Mesenchymal stem cell (in vitro differentiated cells and primary cell): Measurements from ENCODE around the gene ARF1.

Source experiments
- DNase-seq: peaks from one replicate; pipeline ENCODE4 v3.0.0-alpha.2; 2013
- H2AFZ ChIP-seq: one replicate; pipeline ENCODE4 v1.6.1; 2013; ENCODE audit warnings: low read depth, mild to moderate bottlenecking, control low read depth, inconsistent platforms, low read length, moderate library complexity
- H2AK5ac ChIP-seq: 2 replicates; pipeline ENCODE4 v1.6.1; 2013; ENCODE audit warnings: low read length, moderate library complexity, mild to moderate bottlenecking, inconsistent platforms; ENCODE audit not compliant: severe bottlenecking
- H2BK120ac ChIP-seq: one replicate; pipeline ENCODE4 v1.6.1; 2013; ENCODE audit warnings: low read depth, mild to moderate bottlenecking, inconsistent platforms, low read length, moderate library complexity
- H2BK12ac ChIP-seq, 2 experiments: one replicate each; pipeline ENCODE4 v1.6.1; 2013; ENCODE audit warnings: inconsistent platforms in 2 of 2, low read length in 2 of 2, mild to moderate bottlenecking in 2 of 2, moderate library complexity in 2 of 2, control low read depth in 1 of 2
- H2BK15ac ChIP-seq: one replicate; pipeline ENCODE4 v1.6.1; 2013; ENCODE audit warnings: mild to moderate bottlenecking, low read depth, inconsistent platforms; ENCODE audit not compliant: poor library complexity, severe bottlenecking
- H2BK5ac ChIP-seq: 2 replicates; pipeline ENCODE4 v1.6.1; 2013; ENCODE audit warnings: low read depth, mild to moderate bottlenecking, low read length, control low read depth, inconsistent platforms; ENCODE audit not compliant: poor library complexity, severe bottlenecking
- H3K14ac ChIP-seq, 2 experiments: one replicate each; pipeline ENCODE4 v1.6.1; 2013; ENCODE audit warnings: inconsistent platforms in 2 of 2, low read length in 2 of 2, control low read depth in 1 of 2, mild to moderate bottlenecking in 1 of 2, moderate library complexity in 1 of 2
- H3K18ac ChIP-seq, 2 experiments: one replicate each; pipeline ENCODE4 v1.6.1; 2013; ENCODE audit warnings: inconsistent platforms in 2 of 2, low read length in 2 of 2, control low read depth in 1 of 2, low read depth in 1 of 2, mild to moderate bottlenecking in 1 of 2
- H3K23ac ChIP-seq, 2 experiments: one replicate each; pipeline ENCODE4 v1.6.1; 2013; ENCODE audit warnings: inconsistent platforms in 2 of 2, low read length in 2 of 2, mild to moderate bottlenecking in 2 of 2, moderate library complexity in 2 of 2, control low read depth in 1 of 2
- H3K27ac ChIP-seq: 2 replicates; pipeline ENCODE4 v1.5.1; 2013; ENCODE audit warnings: mild to moderate bottlenecking, moderate library complexity, low read length, control low read depth, inconsistent platforms; ENCODE audit not compliant: poor library complexity, severe bottlenecking
- H3K27me3 ChIP-seq, 2 experiments: 2 replicates each; pipeline versions ENCODE4 v1.6.1 to v1.7.0; 2013; ENCODE audit warnings: low read length in 2 of 2, mild to moderate bottlenecking in 2 of 2, moderate library complexity in 2 of 2, control low read depth in 1 of 2, inconsistent platforms in 1 of 2; ENCODE audit not compliant: control insufficient read depth in 1 of 2, insufficient read depth in 1 of 2
- H3K36me3 ChIP-seq, 2 experiments: 2 replicates each; pipeline versions ENCODE4 v1.6.1 to v1.7.0; 2013; ENCODE audit warnings: low read length in 2 of 2, control low read depth in 1 of 2, inconsistent platforms in 1 of 2, low read depth in 1 of 2, mild to moderate bottlenecking in 1 of 2; ENCODE audit not compliant: insufficient read depth in 2 of 2, control insufficient read depth in 1 of 2
- H3K4ac ChIP-seq, 2 experiments: one replicate each; pipeline ENCODE4 v1.6.1; 2013; ENCODE audit warnings: inconsistent platforms in 2 of 2, low read length in 2 of 2, mild to moderate bottlenecking in 2 of 2, moderate library complexity in 2 of 2, control low read depth in 1 of 2, low read depth in 1 of 2
- H3K4me1 ChIP-seq: 2 replicates; pipeline ENCODE4 v1.6.1; 2013; ENCODE audit warnings: low read depth, low read length, control low read depth; ENCODE audit not compliant: control insufficient read depth, insufficient read depth
- H3K4me2 ChIP-seq: 2 replicates; pipeline ENCODE4 v1.6.1; 2013; ENCODE audit warnings: low read length, mild to moderate bottlenecking, inconsistent platforms; ENCODE audit not compliant: poor library complexity, severe bottlenecking
- H3K4me3 ChIP-seq, 2 experiments: 2 replicates each; pipeline versions ENCODE4 v1.5.1 to v1.7.0; 2013; ENCODE audit warnings: low read length in 2 of 2, mild to moderate bottlenecking in 2 of 2, control low read depth in 1 of 2, low read depth in 1 of 2; ENCODE audit not compliant: insufficient read depth in 1 of 2
- H3K79me1 ChIP-seq: replicated peaks from 2 replicates; pipeline ENCODE4 v1.6.1; 2013; ENCODE audit warnings: mild to moderate bottlenecking, control low read depth, low read length, inconsistent platforms; ENCODE audit not compliant: poor library complexity, severe bottlenecking
- H3K9ac ChIP-seq: 2 replicates; pipeline ENCODE4 v1.7.0; 2013; ENCODE audit warnings: mild to moderate bottlenecking, low read length, moderate library complexity
- H3K9me3 ChIP-seq: 2 replicates; pipeline ENCODE4 v1.7.0; 2013; ENCODE audit warnings: mild to moderate bottlenecking, low read length; ENCODE audit not compliant: control insufficient read depth
- H4K8ac ChIP-seq: one replicate; pipeline ENCODE4 v1.6.1; 2013; ENCODE audit warnings: inconsistent platforms, mild to moderate bottlenecking, low read length, moderate library complexity
- H4K91ac ChIP-seq: one replicate; pipeline ENCODE4 v1.6.1; 2013; ENCODE audit warnings: mild to moderate bottlenecking, low read length, inconsistent platforms
- WGBS: methylation state at CpG from one replicate; pipeline ENCODE4 v1.1.7; 2013; ENCODE audit warnings: mixed read lengths; 5-methylcytosine and 5-hydroxymethylcytosine counted together

The ARF1 gene

GRCh38 chr1:228117335-228117734 is 34.8 kb downstream of the ARF1 start:
- H3K36me3 ChIP-seq = no peaks in the 10 kb centered on the region
- H3K79me1 ChIP-seq = no peaks in the 10 kb centered on the region
- H2AK5ac ChIP-seq = no peak overlapping the region
- H3K9me3 ChIP-seq = no peaks in the 10 kb centered on the region
- no peak overlapping the region for H3K4me3 ChIP-seq
- H2BK12ac ChIP-seq = no peak overlapping the region
- H4K91ac ChIP-seq = no peak overlapping the region
- H3K4ac ChIP-seq = no peak overlapping the region
- no peak overlapping the region for H2BK15ac ChIP-seq
- no peak overlapping the region for H3K23ac ChIP-seq
- DNase-seq = no peak
- no peak overlapping the region for H4K8ac ChIP-seq
- no peak overlapping the region for H3K18ac ChIP-seq
- H3K4me1 ChIP-seq = no peaks in the 10 kb centered on the region
- no peak overlapping the region for H3K14ac ChIP-seq
- no peak overlapping the region for H3K9ac ChIP-seq
- no peak overlapping the region for H2BK5ac ChIP-seq
- peaks cover 0 to 6% of the 10 kb centered on the region in 2 experiments for H3K27me3 ChIP-seq
- H2BK120ac ChIP-seq = no peak overlapping the region
- H3K27ac ChIP-seq = no peak overlapping the region
- H3K4me2 ChIP-seq = no peak overlapping the region
- WGBS = 100% methylated on average over 2 of the region's 4 CpGs
- H2AFZ ChIP-seq = no peak overlapping the region

GRCh38 chr1:228118040-228118439 is 35.5 kb downstream of the ARF1 start:
- Histone ChIP-seq H4K8ac (no peak overlapping the region), H2AK5ac (no peak overlapping the region), H3K79me1 (no peaks in the 10 kb centered on the region), H3K4me2 (no peak overlapping the region), H3K14ac (no peak overlapping the region), H2AFZ (no peak overlapping the region), H3K27me3 (peaks cover 0 to 14% of the 10 kb centered on the region in 2 experiments), H3K9ac (no peak overlapping the region), H3K4me1 (no peaks in the 10 kb centered on the region), H3K23ac (no peak overlapping the region), H3K27ac (no peak overlapping the region), H3K4ac (no peak overlapping the region), H2BK120ac (no peak overlapping the region), H3K9me3 (no peaks in the 10 kb centered on the region), H3K4me3 (no peak overlapping the region), H3K18ac (no peak overlapping the region), H3K36me3 (no peaks in the 10 kb centered on the region), H4K91ac (no peak overlapping the region), H2BK15ac (no peak overlapping the region), H2BK5ac (no peak overlapping the region), H2BK12ac (no peak overlapping the region)
- no peak for DNase-seq
- 66% methylated on average over 2 of the region's 2 CpGs for WGBS

GRCh38 chr1:228120351-228120750 is 37.8 kb downstream of the ARF1 start:
- Histone ChIP-seq H2BK5ac (no peak overlapping the region), H3K4me1 (no peaks in the 10 kb centered on the region), H3K4ac (no peak overlapping the region), H3K79me1 (no peaks in the 10 kb centered on the region), H4K91ac (no peak overlapping the region), H3K18ac (no peak overlapping the region), H2BK120ac (no peak overlapping the region), H2BK12ac (no peak overlapping the region), H3K14ac (no peak overlapping the region), H3K4me3 (no peak overlapping the region), H3K9me3 (no peaks in the 10 kb centered on the region), H2AK5ac (no peak overlapping the region), H2BK15ac (no peak overlapping the region), H3K36me3 (no peaks in the 10 kb centered on the region), H4K8ac (no peak overlapping the region), H3K4me2 (no peak overlapping the region), H3K27ac (no peak overlapping the region), H3K9ac (peak overlapping the region; percentile 80), H3K23ac (no peak overlapping the region), H2AFZ (no peak overlapping the region), H3K27me3 (peaks cover 0 to 33% of the 10 kb centered on the region in 2 experiments)
- 89% methylated on average over 1 of the region's 1 CpG for WGBS
- DNase-seq = no peak

- H3K4me2 ChIP-seq = no peak overlapping the region
- no peaks in the 10 kb centered on the region for H3K79me1 ChIP-seq
- H3K9me3 ChIP-seq = no peaks in the 10 kb centered on the region
- H2BK15ac ChIP-seq = no peak overlapping the region
- H2BK12ac ChIP-seq = no peak overlapping the region
- no peak overlapping the region for H3K4ac ChIP-seq
- H3K27ac ChIP-seq = no peak overlapping the region
- no peak overlapping the region for H3K23ac ChIP-seq
- H4K91ac ChIP-seq = no peak overlapping the region
- H3K4me3 ChIP-seq = no peak overlapping the region
- no peak overlapping the region for H3K14ac ChIP-seq
- no peak overlapping the region for H2BK5ac ChIP-seq
- no peaks in the 10 kb centered on the region for H3K36me3 ChIP-seq
- H3K9ac ChIP-seq = peak overlapping the region; percentile 80
- no peak overlapping the region for H2AFZ ChIP-seq
- H3K4me1 ChIP-seq = no peaks in the 10 kb centered on the region
- H3K18ac ChIP-seq = no peak overlapping the region
- no peak for DNase-seq
- no peak overlapping the region for H2AK5ac ChIP-seq
- WGBS = 73% methylated on average over 4 of the region's 5 CpGs
- peaks cover 0 to 33% of the 10 kb centered on the region in 2 experiments for H3K27me3 ChIP-seq
- H4K8ac ChIP-seq = no peak overlapping the region
- no peak overlapping the region for H2BK120ac ChIP-seq
These were observed 38.5 kb downstream of the ARF1 start for GRCh38 chr1:228120857-228121489.
